Mononuclear cell (primary cell): ENCODE data around the gene PXMP2. TPM values are rescaled to one million over a fixed set of nuclear protein-coding genes. Genes with fewer than 3 reads are reported as not detected.

Source experiments
- H3K27me3 ChIP-seq: 2 replicates; pipeline ENCODE4 v1.6.0; 2011; ENCODE audit warnings: low read length, control low read depth; ENCODE audit not compliant: insufficient read depth
- H3K4me1 ChIP-seq: 2 replicates; pipeline ENCODE4 v1.5.1; 2011; ENCODE audit warnings: mild to moderate bottlenecking, low read length, control low read depth; ENCODE audit not compliant: insufficient read depth
- H3K4me3 ChIP-seq: 2 replicates; pipeline ENCODE4 v1.5.1; 2011; ENCODE audit warnings: mild to moderate bottlenecking, low read length, moderate library complexity
- H3K9me3 ChIP-seq: 2 replicates; pipeline ENCODE4 v1.5.1; 2011; ENCODE audit warnings: low read depth, mild to moderate bottlenecking, control low read depth, low read length
- total RNA-seq: library from RNA; depleted of rRNA; stranded (reverse); fragments of >200 nt; gene quantifications from one replicate; pipeline ENCODE4 v1.2.3, GENCODE V29; 2012

The PXMP2 gene
- total RNA-seq = 3.0 TPM

DNA sequence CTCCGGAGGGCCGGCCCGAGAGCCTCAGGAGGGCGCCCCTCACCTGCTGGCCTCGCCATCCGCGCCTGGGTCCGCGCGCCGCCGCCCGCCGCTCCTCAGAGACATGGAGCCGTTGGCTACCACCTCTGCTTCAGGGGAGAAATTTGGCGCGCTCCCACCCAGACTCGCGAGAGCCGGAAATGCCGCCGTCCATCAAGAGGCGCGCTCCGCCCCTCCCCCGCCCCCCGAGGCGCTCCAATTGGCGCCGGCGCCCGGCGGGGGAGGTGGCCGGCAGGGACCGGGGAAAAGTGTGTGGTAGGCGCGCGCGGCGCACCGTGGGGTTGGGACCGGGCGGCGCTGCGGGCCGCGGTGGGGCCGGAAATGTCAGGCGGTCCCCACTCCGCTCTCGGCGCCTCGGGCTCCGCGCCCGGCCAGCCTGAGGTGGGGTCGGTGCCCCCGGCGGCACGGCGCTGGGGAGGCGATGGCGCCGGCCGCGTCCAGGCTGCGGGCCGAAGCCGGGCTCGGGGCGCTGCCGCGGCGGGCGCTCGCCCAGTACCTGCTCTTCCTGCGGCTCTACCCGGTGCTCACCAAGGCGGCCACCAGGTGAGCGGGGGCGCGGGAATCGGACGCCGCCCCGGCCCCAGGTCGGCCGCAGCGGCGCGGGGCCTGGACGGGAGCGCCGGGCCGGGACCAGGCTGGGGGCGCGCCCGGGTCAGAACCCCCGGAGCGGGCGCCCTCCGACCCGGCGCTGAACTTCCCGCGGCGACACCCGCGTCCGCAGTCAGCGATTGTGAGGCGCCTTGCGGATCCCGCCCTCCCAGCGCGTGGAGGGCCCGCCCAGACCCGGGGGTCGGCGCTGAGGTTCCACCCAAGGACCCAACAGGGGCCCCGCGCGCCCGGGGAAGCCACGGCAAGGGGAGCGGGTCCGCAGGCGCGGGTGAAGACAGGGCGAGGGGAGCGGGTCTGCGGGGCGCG, at the start of gene PXMP2, which contains the start of gene POLE:
Gene PXMP2 (plus strand): TSS at position 377 of the 954 bp plus-strand sequence. CDS start 84 bp downstream, at position 461.
Gene POLE (minus strand): TSS at position 132 of the 954 bp plus-strand sequence. CDS start 27 bp downstream, at position 105.
- Histone ChIP-seq H3K27me3 (no peaks in the 10 kb centered on the region), H3K9me3 (no peaks in the 10 kb centered on the region), H3K4me3 (peak within 1 kb of the TSS; percentile 63), H3K4me1 (peaks cover 14% of the 10 kb centered on the region)

GRCh38 chr12:132637811-132638210, 49.6 kb upstream of the PXMP2 start:
- H3K4me1 ChIP-seq = no peaks in the 10 kb centered on the region

DNA sequence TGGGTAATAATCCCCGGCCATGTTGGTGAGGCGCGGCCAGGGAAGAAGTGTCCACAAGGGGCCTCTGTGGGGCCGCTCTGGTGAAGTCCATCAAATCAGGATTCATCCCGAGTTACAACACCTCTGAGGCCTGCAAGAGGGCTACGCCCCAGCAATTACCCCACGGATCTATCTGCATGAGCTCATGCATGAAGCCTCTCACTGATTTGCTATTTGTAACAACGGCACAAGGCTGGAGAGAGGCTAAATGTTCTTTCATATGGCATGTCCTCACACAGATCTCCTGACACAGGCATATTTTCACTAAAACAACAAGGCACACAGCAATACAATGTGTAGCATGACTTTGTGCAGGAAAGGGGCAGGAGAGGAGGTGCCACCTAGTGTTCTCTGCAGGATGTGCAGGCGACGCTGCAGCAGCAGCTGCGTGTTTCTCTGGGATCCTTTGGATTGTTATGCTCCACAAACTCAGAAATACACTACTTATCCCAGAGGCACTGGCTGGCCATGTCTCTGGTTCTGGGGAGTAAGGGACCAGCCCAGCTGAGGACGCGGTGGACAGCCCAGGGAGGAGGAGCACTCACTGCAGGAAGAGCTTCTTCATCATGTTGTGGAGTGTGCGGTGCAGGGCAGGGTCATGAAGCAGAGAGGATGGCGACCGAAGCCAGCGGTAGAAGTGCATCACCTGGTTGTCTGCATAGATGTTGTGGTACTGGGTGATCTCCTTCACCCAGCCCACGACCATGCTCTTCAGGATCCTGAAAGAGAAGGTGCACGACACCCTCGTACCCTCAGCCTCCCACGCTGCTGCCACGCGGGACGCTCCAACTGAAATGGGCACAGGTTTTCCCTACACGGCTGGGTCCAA, 48.6 kb upstream of the PXMP2 start:
- no peaks in the 10 kb centered on the region for H3K9me3 ChIP-seq

More at GRCh38 chr12:132637811-132638210, 49.6 kb upstream of the PXMP2 start:
- Histone ChIP-seq H3K27me3 (no peaks in the 10 kb centered on the region), H3K4me3 (no peak overlapping the region), H3K9me3 (no peaks in the 10 kb centered on the region)

GRCh38 chr12:132639956-132640520, 47.3 kb upstream of the PXMP2 start:
- no peak overlapping the region for H3K4me3 ChIP-seq
- H3K27me3 ChIP-seq = no peaks in the 10 kb centered on the region
- H3K4me1 ChIP-seq = no peaks in the 10 kb centered on the region
- no peaks in the 10 kb centered on the region for H3K9me3 ChIP-seq

More for the DNA sequence above, 48.6 kb upstream of the PXMP2 start:
- no peaks in the 10 kb centered on the region for H3K4me1 ChIP-seq
- no peaks in the 10 kb centered on the region for H3K27me3 ChIP-seq
- no peak overlapping the region for H3K4me3 ChIP-seq

- H3K4me3 ChIP-seq = no peak overlapping the region
- H3K9me3 ChIP-seq = no peaks in the 10 kb centered on the region
- H3K4me1 ChIP-seq = no peaks in the 10 kb centered on the region
- H3K27me3 ChIP-seq = no peaks in the 10 kb centered on the region
Measured at GRCh38 chr12:132640936-132641335, 46.5 kb upstream of the PXMP2 start.

- H3K4me3 ChIP-seq = no peak overlapping the region
- H3K9me3 ChIP-seq = no peaks in the 10 kb centered on the region
- H3K4me1 ChIP-seq = no peaks in the 10 kb centered on the region
- H3K27me3 ChIP-seq = no peaks in the 10 kb centered on the region
Measured at GRCh38 chr12:132641811-132642650, 45.4 kb upstream of the PXMP2 start.

DNA sequence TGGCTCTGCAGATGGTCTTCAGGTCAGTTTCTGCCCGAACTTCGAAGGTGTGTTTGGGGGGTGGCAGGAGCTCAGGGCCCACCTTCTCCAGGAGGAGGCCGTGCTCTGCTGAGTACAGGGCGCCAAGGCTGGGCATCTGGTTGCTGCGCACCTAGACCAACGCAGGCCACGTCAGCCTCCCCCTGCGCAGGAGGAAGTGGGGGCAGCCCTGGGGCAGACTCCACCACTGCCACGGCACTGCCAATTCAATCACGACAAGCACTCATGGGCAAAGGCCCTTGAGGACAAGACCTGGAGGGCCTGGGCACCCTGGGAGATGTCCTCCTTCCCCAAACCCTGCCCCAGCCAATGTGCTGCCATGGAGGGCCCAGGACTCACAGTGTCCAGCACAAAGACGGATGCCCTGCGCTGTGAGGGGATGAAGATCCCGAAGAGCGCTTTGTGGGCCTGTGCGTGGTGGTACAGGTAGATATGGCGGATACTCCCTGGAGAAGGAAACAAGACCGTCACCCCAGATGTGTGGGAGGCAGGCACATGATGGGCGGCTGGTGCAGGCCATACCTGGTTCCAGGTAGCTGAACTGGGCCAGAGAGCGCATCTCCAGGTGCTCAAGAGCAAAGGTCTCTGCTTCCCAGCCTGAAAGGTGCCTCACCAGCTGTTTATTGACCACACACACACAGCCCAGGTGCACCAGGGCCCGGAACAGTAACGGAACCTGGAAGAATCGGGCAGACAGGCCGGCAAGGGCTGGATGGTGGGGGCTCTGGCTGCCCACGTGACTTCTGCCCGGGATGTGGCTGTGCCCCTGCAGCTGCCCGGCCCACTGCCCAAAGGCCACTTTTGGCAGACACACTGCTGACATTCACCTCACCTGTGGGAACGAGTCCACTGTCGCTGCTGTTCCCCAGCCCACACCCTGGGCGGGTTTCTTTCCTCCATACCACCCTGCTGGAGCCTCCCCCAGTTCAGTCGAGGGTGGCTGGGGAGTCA, 44.2 kb upstream of the PXMP2 start:
- H3K9me3 ChIP-seq = no peaks in the 10 kb centered on the region
- H3K27me3 ChIP-seq = no peaks in the 10 kb centered on the region
- H3K4me3 ChIP-seq = no peak overlapping the region
- H3K4me1 ChIP-seq = no peaks in the 10 kb centered on the region

DNA sequence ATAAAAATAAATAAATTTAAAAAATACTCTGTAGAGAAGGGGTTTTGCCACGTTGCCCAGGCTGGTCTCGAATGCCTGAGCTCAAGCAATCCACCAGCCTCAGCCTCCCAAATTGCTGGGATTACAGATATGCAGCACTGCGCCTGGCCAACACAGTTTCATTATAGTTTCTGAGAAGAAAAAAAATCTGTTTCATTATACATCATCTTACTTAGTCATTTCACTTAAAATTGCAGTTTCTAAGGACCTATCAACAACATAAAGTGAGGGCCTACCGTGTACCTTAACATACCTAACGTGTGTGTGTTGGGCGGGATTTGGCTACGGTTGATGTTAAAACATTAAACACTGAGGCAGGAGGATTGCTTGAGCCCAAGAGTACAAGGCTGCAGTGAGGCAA, 40.5 kb upstream of the PXMP2 start:
- H3K9me3 ChIP-seq = no peaks in the 10 kb centered on the region
- no peaks in the 10 kb centered on the region for H3K27me3 ChIP-seq
- no peak overlapping the region for H3K4me3 ChIP-seq

GRCh38 chr12:132647858-132648257, 39.5 kb upstream of the PXMP2 start:
- Histone ChIP-seq H3K9me3 (no peaks in the 10 kb centered on the region), H3K4me1 (no peaks in the 10 kb centered on the region), H3K4me3 (no peak overlapping the region), H3K27me3 (no peaks in the 10 kb centered on the region)

More for the DNA sequence above, 40.5 kb upstream of the PXMP2 start:
- no peaks in the 10 kb centered on the region for H3K4me1 ChIP-seq

GRCh38 chr12:132648616-132649225, 38.7 kb upstream of the PXMP2 start:
- Histone ChIP-seq H3K27me3 (no peaks in the 10 kb centered on the region), H3K4me3 (no peak overlapping the region), H3K9me3 (no peaks in the 10 kb centered on the region), H3K4me1 (no peaks in the 10 kb centered on the region)

GRCh38 chr12:132649226-132649945, 38.0 kb upstream of the PXMP2 start:
- no peaks in the 10 kb centered on the region for H3K9me3 ChIP-seq

GRCh38 chr12:132651444-132652100, 35.8 kb upstream of the PXMP2 start:
- no peaks in the 10 kb centered on the region for H3K27me3 ChIP-seq
- no peaks in the 10 kb centered on the region for H3K4me1 ChIP-seq
- H3K9me3 ChIP-seq = no peaks in the 10 kb centered on the region

More at GRCh38 chr12:132649226-132649945, 38.0 kb upstream of the PXMP2 start:
- no peak overlapping the region for H3K4me3 ChIP-seq
- no peaks in the 10 kb centered on the region for H3K4me1 ChIP-seq
- H3K27me3 ChIP-seq = no peaks in the 10 kb centered on the region

More at GRCh38 chr12:132651444-132652100, 35.8 kb upstream of the PXMP2 start:
- H3K4me3 ChIP-seq = no peak overlapping the region
